PFSK-1 (cell line): ENCODE data around the gene MRPS18A.

Experiments used
- FOXP2 ChIP-seq: optimal IDR thresholded peaks from 2 replicates; pipeline ENCODE3; 2011; ENCODE audit warnings: borderline replicate concordance, control low read depth, inconsistent platforms; ENCODE audit not compliant: insufficient read depth; ENCODE audit errors: extremely low read length, extremely low read depth
- POLR2AphosphoS5 ChIP-seq: IDR thresholded peaks from 2 replicates; pipeline ENCODE4 v1.6.1; 2012; ENCODE audit warnings: low read depth, mild to moderate bottlenecking, control low read depth, low read length, moderate library complexity
- REST ChIP-seq, 2 experiments: IDR thresholded peaks; 2 replicates each; pipeline versions ENCODE4 v1.6.1 to v1.8.0; 2011 to 2012; ENCODE audit warnings: low read depth in 2 of 2, low read length in 2 of 2, control low read depth in 1 of 2, inconsistent platforms in 1 of 2, mild to moderate bottlenecking in 1 of 2, moderate library complexity in 1 of 2; ENCODE audit not compliant: insufficient read depth in 1 of 2
- SIN3A ChIP-seq: IDR thresholded peaks from 2 replicates; pipeline ENCODE4 v1.6.1; 2012; ENCODE audit warnings: mild to moderate bottlenecking, low read length, moderate library complexity, borderline replicate concordance; ENCODE audit not compliant: insufficient read depth
- TAF1 ChIP-seq: IDR thresholded peaks from 2 replicates; pipeline ENCODE4 v1.6.1; 2012; ENCODE audit warnings: low read length, control low read depth, borderline replicate concordance; ENCODE audit not compliant: insufficient read depth

Gene MRPS18A

GRCh38 chr6:43705996-43706395 lies 18.4 kb upstream of the MRPS18A start:
- TF ChIP-seq SIN3A (no peak), REST (IDR thresholded peaks at IDR 0.05; ENCODE audit: insufficient read depth in 1 of 2, low read depth in 2 of 2, low read length in 2 of 2) (no peak), FOXP2 (no peak), POLR2AphosphoS5 (no peak), TAF1 (no peak)

- TF ChIP-seq POLR2AphosphoS5 (no peak), SIN3A (no peak), FOXP2 (no peak), TAF1 (no peak)
Measured at GRCh38 chr6:43703512-43704429, 16.2 kb upstream of the MRPS18A start.

- TF ChIP-seq POLR2AphosphoS5 (peak; percentile 57; the same call in 1 of the 2 replicates), TAF1 (0 out of 2 replicates have a peak, but pooled peaks have one; percentile 31), REST (IDR thresholded peaks at IDR 0.05; ENCODE audit: insufficient read depth in 1 of 2, low read depth in 2 of 2, low read length in 2 of 2) (0 out of 4 replicates have a peak, but pooled peaks of 1 of the 2 experiments have one; percentile 36), FOXP2 (peak; percentile 87), SIN3A (peak; percentile 58; the same call in 1 of the 2 replicates)
Measured at GRCh38 chr6:43702534-43703440, 15.2 kb upstream of the MRPS18A start.

DNA sequence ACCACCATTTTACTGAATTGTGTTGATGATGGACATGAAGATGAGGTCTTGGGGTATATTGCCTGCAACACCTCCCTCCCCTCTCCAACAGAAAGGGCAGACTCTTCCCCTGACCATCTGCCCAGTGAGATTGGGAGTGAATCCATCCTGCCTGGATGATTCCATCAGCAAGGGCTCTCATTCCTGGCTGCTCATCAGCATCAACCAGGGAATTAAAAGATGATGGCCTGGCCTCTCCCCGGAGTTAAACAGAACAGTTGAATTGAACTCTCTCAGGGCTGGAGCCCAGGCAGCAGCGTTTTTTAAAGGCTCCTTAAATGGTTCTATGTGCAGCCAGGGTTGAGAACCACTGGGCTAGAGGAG lies 14.6 kb upstream of the MRPS18A start:
- TF ChIP-seq SIN3A: no peak
- TF ChIP-seq TAF1: no peak
- no peak for TF ChIP-seq POLR2AphosphoS5
- no peak for TF ChIP-seq FOXP2

GRCh38 chr6:43699564-43700186 lies 12.1 kb upstream of the MRPS18A start:
- TF ChIP-seq SIN3A: peak; percentile 89
- peak; percentile 72 for TF ChIP-seq POLR2AphosphoS5
- peak; percentile 90 for TF ChIP-seq FOXP2
- no peak for TF ChIP-seq TAF1
- TF ChIP-seq REST (IDR thresholded peaks at IDR 0.05; ENCODE audit: insufficient read depth in 1 of 2, low read depth in 2 of 2, low read length in 2 of 2): peak in 1 of 2 experiments; percentile 77; a peak in 2 of 4 replicates
